HepG2 (cell line): ENCODE data around the gene CYP19A1. TPM values are rescaled to one million over a fixed set of nuclear protein-coding genes. Genes with fewer than 3 reads are reported as not detected.

Source experiments
- ARID2 ChIP-seq: sonication (generic); formaldehyde crosslinking; IDR thresholded peaks from 2 replicates; pipeline ENCODE4 v1.8.1; 2022; ENCODE audit warnings: mild to moderate bottlenecking, missing genetic modification reagents, borderline replicate concordance
- CBX5 ChIP-seq: sonication (generic); formaldehyde crosslinking; IDR thresholded peaks from 2 replicates; pipeline ENCODE4 v1.4.0; 2020; ENCODE audit warnings: missing genetic modification reagents, borderline replicate concordance
- CREB1 ChIP-seq, 2 experiments: fragments of 450-650 bp in 1 of 2; IDR thresholded peaks; 2 replicates each; pipeline ENCODE4 v1.6.1; 2016 to 2017; ENCODE audit warnings: control low read depth in 1 of 2, mild to moderate bottlenecking in 1 of 2, missing compliant biosample characterization in 1 of 2, missing genetic modification characterization in 1 of 2
- EHMT2 ChIP-seq: fragments of 200-600 bp; sonication (generic); IDR thresholded peaks from 2 replicates; pipeline ENCODE4 v1.7.0; 2017; ENCODE audit warnings: antibody characterized with exemption, low read depth, low read length, borderline replicate concordance
- FIP1L1 ChIP-seq: fragments of 200-400 bp; formaldehyde crosslinking; IDR thresholded peaks from 2 replicates; pipeline ENCODE4 v1.6.1; 2018; ENCODE audit warnings: low read depth, mild to moderate bottlenecking, low read length, moderate library complexity, borderline replicate concordance; ENCODE audit not compliant: insufficient read depth
- FOXJ3 ChIP-seq: sonication (generic); formaldehyde crosslinking; IDR thresholded peaks from 2 replicates; pipeline ENCODE4 v1.4.0; 2020; ENCODE audit warnings: missing genetic modification reagents, mild to moderate bottlenecking, borderline replicate concordance
- KDM2A ChIP-seq: sonication (generic); formaldehyde crosslinking; IDR thresholded peaks from 2 replicates; pipeline ENCODE4 v1.4.0; 2020; ENCODE audit warnings: low read depth, missing genetic modification reagents, borderline replicate concordance
- LCORL ChIP-seq, 2 experiments: fragments of 450-650 bp in 1 of 2; sonication (generic) in 1 of 2; formaldehyde crosslinking in 1 of 2; IDR thresholded peaks; 2 replicates each; pipeline versions ENCODE4 v1.5.0 to v1.6.1; 2017 to 2020; ENCODE audit warnings: antibody characterized with exemption in 1 of 2, missing genetic modification reagents in 1 of 2
- MAX ChIP-seq: IDR thresholded peaks from 2 replicates; pipeline ENCODE4 v1.6.1; 2012; ENCODE audit warnings: inconsistent platforms
- MEF2D ChIP-seq: sonication (generic); formaldehyde crosslinking; IDR thresholded peaks from 2 replicates; pipeline ENCODE4 v1.5.1; 2020; ENCODE audit warnings: mild to moderate bottlenecking, missing genetic modification reagents
- MIXL1 ChIP-seq: IDR thresholded peaks from 2 replicates; pipeline ENCODE4 v1.6.1; 2016
- MXI1 ChIP-seq: IDR thresholded peaks from 3 replicates; pipeline ENCODE4 v1.6.1; 2012; ENCODE audit warnings: low read depth, low read length, inconsistent platforms, borderline replicate concordance
- NR2F6 ChIP-seq, 2 experiments: IDR thresholded peaks; 2 replicates each; pipeline ENCODE4 v1.6.1; 2016; ENCODE audit warnings: antibody characterized with exemption in 1 of 2, mild to moderate bottlenecking in 1 of 2
- PHF21A ChIP-seq: sonication (generic); formaldehyde crosslinking; IDR thresholded peaks from 2 replicates; pipeline ENCODE4 v1.5.0; 2020; ENCODE audit warnings: mild to moderate bottlenecking, missing genetic modification reagents
- RAD51 ChIP-seq: fragments of 450-650 bp; IDR thresholded peaks from 2 replicates; pipeline ENCODE4 v1.6.1; 2016; ENCODE audit warnings: borderline replicate concordance
- SMYD3 ChIP-seq: sonication (generic); formaldehyde crosslinking; IDR thresholded peaks from 2 replicates; pipeline ENCODE4 v1.8.1; 2023; ENCODE audit warnings: mild to moderate bottlenecking, missing genetic modification reagents
- TMF1 ChIP-seq: sonication (generic); formaldehyde crosslinking; IDR thresholded peaks from 2 replicates; pipeline ENCODE4 v1.8.1; 2022; ENCODE audit warnings: low read depth, missing genetic modification reagents
- UBTF ChIP-seq: sonication (generic); formaldehyde crosslinking; IDR thresholded peaks from 2 replicates; pipeline ENCODE4 v1.4.0; 2020; ENCODE audit warnings: mild to moderate bottlenecking, missing genetic modification reagents
- XRCC5 ChIP-seq: fragments of 200-400 bp; formaldehyde crosslinking; optimal IDR thresholded peaks from 2 replicates; pipeline ENCODE3; 2017; ENCODE audit warnings: mild to moderate bottlenecking, low read length
- ZFP36L1 ChIP-seq: sonication (generic); formaldehyde crosslinking; IDR thresholded peaks from 2 replicates; pipeline ENCODE4 v1.8.0; 2022; ENCODE audit warnings: mild to moderate bottlenecking, missing genetic modification reagents, moderate library complexity
- ZFP91 ChIP-seq: sonication (generic); formaldehyde crosslinking; IDR thresholded peaks from 2 replicates; pipeline ENCODE4 v1.9.0; 2022; ENCODE audit warnings: missing genetic modification reagents, mild to moderate bottlenecking, borderline replicate concordance
- ZKSCAN8 ChIP-seq: IDR thresholded peaks from 2 replicates; pipeline ENCODE4 v1.6.1; 2016; ENCODE audit warnings: borderline replicate concordance, missing genetic modification reagents, missing compliant biosample characterization
- ZNF781 ChIP-seq: sonication (generic); formaldehyde crosslinking; IDR thresholded peaks from 2 replicates; pipeline ENCODE4 v1.5.1; 2020; ENCODE audit warnings: borderline replicate concordance, mild to moderate bottlenecking, missing genetic modification reagents; ENCODE audit errors: not compliant biosample characterization
- ZNF792 ChIP-seq: IDR thresholded peaks from 2 replicates; pipeline ENCODE4 v1.6.1; 2016
- ZSCAN12 ChIP-seq: sonication (generic); formaldehyde crosslinking; IDR thresholded peaks from 2 replicates; pipeline ENCODE4 v1.9.0; 2021; ENCODE audit warnings: mild to moderate bottlenecking, missing genetic modification reagents
- polyA plus RNA-seq, 8 experiments: library from polyadenylated mRNA; depleted of rRNA in 3 of 8; stranded (reverse) in 7 of 8; unstranded in 1 of 8; fragments of >200 nt; fragmentation: Illumina TruSeq in 4 of 8; extraction: Trizol in 4 of 8; gene quantifications; 2 replicates each; pipeline versions ENCODE4 v1.2.1 to v1.2.3, GENCODE V29; 2011 to 2016; ENCODE audit warnings: low read depth in 4 of 8, missing spikeins in 1 of 8, mixed read lengths in 1 of 8; ENCODE audit not compliant: insufficient read depth in 1 of 8
- total RNA-seq, 5 experiments: library from RNA; depleted of rRNA; stranded (reverse); fragments of >200 nt; fragmentation: Illumina TruSeq; extraction: Trizol; gene quantifications; 2 replicates each; pipeline ENCODE4 v1.2.3, GENCODE V29; 2016; ENCODE audit warnings: low read depth in 1 of 5

CYP19A1 gene
- total and polyA plus RNA-seq, 2 of the 13 experiments (the other 11 are each of a cell fraction or from before 2014, with no cell fraction given), result 10.9 to 23.0 TPM

- peak; percentile 65; the same call in 1 of the 2 replicates for TF ChIP-seq ZFP91 (CRISPR knock-in tag)
- TF ChIP-seq ZSCAN12 (CRISPR knock-in tag), result peak; percentile 71; the same call in 1 of the 2 replicates
- TF ChIP-seq FOXJ3, result 0 out of 2 replicates have a peak, but pooled peaks have one; percentile 21
- TF ChIP-seq MXI1, result peak; percentile 61; the same call in 1 of the 3 replicates
- TF ChIP-seq PHF21A (CRISPR knock-in tag), result peak; percentile 69
- peak; percentile 34; the same call in 1 of the 2 replicates for TF ChIP-seq CBX5
- TF ChIP-seq EHMT2, result peak; percentile 47; the same call in 1 of the 2 replicates
- TF ChIP-seq NR2F6 (IDR thresholded peaks at IDR 0.05), result peak; percentile 94
- TF ChIP-seq NR2F6 (CRISPR knock-in tag; IDR thresholded peaks at IDR 0.05), result peak; percentile 89
- TF ChIP-seq MAX, result peak; percentile 70
- peak; percentile 65 for TF ChIP-seq XRCC5
- TF ChIP-seq ZNF781, result peak; percentile 43
- peak; percentile 55 for TF ChIP-seq ZKSCAN8
- 0 out of 2 replicates have a peak, but pooled peaks have one; percentile 54 for TF ChIP-seq SMYD3 (CRISPR knock-in tag)
- TF ChIP-seq KDM2A (CRISPR knock-in tag), result no peak
- no peak for TF ChIP-seq FIP1L1
- TF ChIP-seq RAD51, result peak; percentile 37; the same call in 1 of the 2 replicates
- 0 out of 2 replicates have a peak, but pooled peaks have one; percentile 46 for TF ChIP-seq TMF1 (CRISPR knock-in tag)
- TF ChIP-seq LCORL (IDR thresholded peaks at IDR 0.05), result no peak
- peak; percentile 87 for TF ChIP-seq LCORL (CRISPR knock-in tag; IDR thresholded peaks at IDR 0.05)
- peak; percentile 39; the same call in 1 of the 2 replicates for TF ChIP-seq ARID2
- no peak for TF ChIP-seq CREB1 (IDR thresholded peaks at IDR 0.05)
- TF ChIP-seq CREB1 (CRISPR knock-in tag; IDR thresholded peaks at IDR 0.05), result no peak
- TF ChIP-seq MIXL1, result 0 out of 2 replicates have a peak, but pooled peaks have one; percentile 19
- TF ChIP-seq MEF2D, result peak; percentile 55; the same call in 1 of the 2 replicates
- 0 out of 2 replicates have a peak, but pooled peaks have one; percentile 34 for TF ChIP-seq UBTF
- TF ChIP-seq ZNF792 (CRISPR knock-in tag), result 0 out of 2 replicates have a peak, but pooled peaks have one; percentile 10
- TF ChIP-seq ZFP36L1 (CRISPR knock-in tag), result peak; percentile 26; the same call in 1 of the 2 replicates
Measured at GRCh38 chr15:51299187-51300015, 39.0 kb downstream of the CYP19A1 start (continued).
